SK-N-SH treated with all-trans-retinoic acid at 6 μM for 48 hours (cell line): Measurements from ENCODE around the gene MYOC.

Experiments used
- ATAC-seq: fragments of 200-7000 bp; cut with Tn5 transposase; 3 replicates; pipeline ENCODE4 v1.9.1; 2020; ENCODE audit warnings: mild to moderate bottlenecking, moderate library complexity
- ARNTL ChIP-seq: fragments of 450-650 bp; formaldehyde crosslinking; IDR thresholded peaks from 2 replicates; pipeline ENCODE4 v1.5.0; 2020; ENCODE audit warnings: low read depth, mild to moderate bottlenecking, moderate library complexity, borderline replicate concordance
- BACH2 ChIP-seq: fragments of 250-450 bp; sonication (Bioruptor Pico); IDR thresholded peaks from 2 replicates; pipeline ENCODE4 v1.9.0; 2021; ENCODE audit warnings: mild to moderate bottlenecking, borderline replicate concordance
- CREB5 ChIP-seq: fragments of 250-450 bp; sonication (Bioruptor Pico); IDR thresholded peaks from 2 replicates; pipeline ENCODE4 v1.5.1; 2020; ENCODE audit warnings: low read depth, mild to moderate bottlenecking, moderate library complexity
- CSDC2 ChIP-seq: fragments of 250-450 bp; sonication (Bioruptor Pico); IDR thresholded peaks from 2 replicates; pipeline ENCODE4 v1.5.0; 2020; ENCODE audit warnings: mild to moderate bottlenecking, moderate library complexity
- ESRRG ChIP-seq: fragments of 250-450 bp; sonication (Bioruptor Pico); IDR thresholded peaks from 2 replicates; pipeline ENCODE4 v1.6.1; 2021; ENCODE audit warnings: mild to moderate bottlenecking
- GLIS3 ChIP-seq: fragments of 250-450 bp; sonication (Bioruptor Pico); IDR thresholded peaks from 2 replicates; pipeline ENCODE4 v1.5.0; 2020; ENCODE audit warnings: mild to moderate bottlenecking, moderate library complexity
- ISL1 ChIP-seq: fragments of 250-450 bp; sonication (Bioruptor Pico); IDR thresholded peaks from 2 replicates; pipeline ENCODE4 v2.1.2; 2022; ENCODE audit warnings: mild to moderate bottlenecking, moderate library complexity
- POU6F1 ChIP-seq: fragments of 250-450 bp; sonication (Bioruptor Pico); IDR thresholded peaks from 2 replicates; pipeline ENCODE4 v1.8.0; 2021; ENCODE audit warnings: low read depth, mild to moderate bottlenecking, moderate library complexity, borderline replicate concordance
- PPARA ChIP-seq: fragments of 250-450 bp; sonication (Bioruptor Pico); IDR thresholded peaks from 2 replicates; pipeline ENCODE4 v1.5.0; 2020; ENCODE audit warnings: mild to moderate bottlenecking, borderline replicate concordance
- RARB ChIP-seq: fragments of 250-450 bp; sonication (Bioruptor Pico); IDR thresholded peaks from 2 replicates; pipeline ENCODE4 v1.8.0; 2021; ENCODE audit warnings: mild to moderate bottlenecking, moderate library complexity
- SNAI2 ChIP-seq: fragments of 250-450 bp; sonication (Bioruptor Pico); IDR thresholded peaks from 2 replicates; pipeline ENCODE4 v1.5.0; 2020; ENCODE audit warnings: mild to moderate bottlenecking, moderate library complexity
- TCF4 ChIP-seq: fragments of 250-450 bp; sonication (Bioruptor Pico); IDR thresholded peaks from 2 replicates; pipeline ENCODE4 v1.8.0; 2021; ENCODE audit warnings: mild to moderate bottlenecking, moderate library complexity, borderline replicate concordance
- TOX ChIP-seq: fragments of 250-450 bp; sonication (Bioruptor Pico); IDR thresholded peaks from 2 replicates; pipeline ENCODE4 v1.8.0; 2021; ENCODE audit warnings: mild to moderate bottlenecking, moderate library complexity, borderline replicate concordance
- TSHZ2 ChIP-seq: fragments of 250-450 bp; sonication (Bioruptor Pico); IDR thresholded peaks from 2 replicates; pipeline ENCODE4 v1.5.0; 2020; ENCODE audit warnings: mild to moderate bottlenecking, moderate library complexity
- ZC3H10 ChIP-seq: fragments of 250-450 bp; sonication (Bioruptor Pico); IDR thresholded peaks from 2 replicates; pipeline ENCODE4 v1.5.1; 2021; ENCODE audit warnings: mild to moderate bottlenecking, moderate library complexity
- ZFP3 ChIP-seq: fragments of 250-450 bp; sonication (Bioruptor Pico); IDR thresholded peaks from 2 replicates; pipeline ENCODE4 v1.5.0; 2020; ENCODE audit warnings: mild to moderate bottlenecking, moderate library complexity
- ZFP30 ChIP-seq: fragments of 450-650 bp; formaldehyde crosslinking; IDR thresholded peaks from 2 replicates; pipeline ENCODE4 v1.5.0; 2022; ENCODE audit warnings: mild to moderate bottlenecking, moderate library complexity
- ZNF565 ChIP-seq: fragments of 450-650 bp; formaldehyde crosslinking; conservative IDR thresholded peaks from 2 replicates; pipeline ENCODE4 v1.5.0; 2020; ENCODE audit warnings: low read depth, mild to moderate bottlenecking, moderate library complexity
- ZNF8 ChIP-seq: fragments of 450-650 bp; formaldehyde crosslinking; IDR thresholded peaks from 2 replicates; pipeline ENCODE4 v1.5.0; 2020; ENCODE audit warnings: mild to moderate bottlenecking, moderate library complexity
- TF ChIP-seq, protein P1 (sequence below): fragments of 250-450 bp; sonication (Bioruptor Pico); IDR thresholded peaks from 2 replicates; pipeline ENCODE4 v1.5.1; 2021; ENCODE audit warnings: mild to moderate bottlenecking, moderate library complexity
- TF ChIP-seq, protein P2 (sequence below): fragments of 250-450 bp; sonication (Bioruptor Pico); IDR thresholded peaks from 2 replicates; pipeline ENCODE4 v1.8.0; 2020; ENCODE audit warnings: mild to moderate bottlenecking, moderate library complexity, borderline replicate concordance

MYOC gene

GRCh38 chr1:171590022-171590421 is 62.5 kb downstream of the MYOC start:
- ATAC-seq: peak; percentile 51; the same call in 2 of the 3 replicates
- TF ChIP-seq POU6F1: no peak
- TF ChIP-seq ZNF8 (CRISPR knock-in tag): no peak
- no peak for TF ChIP-seq CREB5 (CRISPR knock-in tag)
- TF ChIP-seq GLIS3 (CRISPR knock-in tag): no peak
- no peak for TF ChIP-seq TOX (CRISPR knock-in tag)
- TF ChIP-seq, protein P1, sequence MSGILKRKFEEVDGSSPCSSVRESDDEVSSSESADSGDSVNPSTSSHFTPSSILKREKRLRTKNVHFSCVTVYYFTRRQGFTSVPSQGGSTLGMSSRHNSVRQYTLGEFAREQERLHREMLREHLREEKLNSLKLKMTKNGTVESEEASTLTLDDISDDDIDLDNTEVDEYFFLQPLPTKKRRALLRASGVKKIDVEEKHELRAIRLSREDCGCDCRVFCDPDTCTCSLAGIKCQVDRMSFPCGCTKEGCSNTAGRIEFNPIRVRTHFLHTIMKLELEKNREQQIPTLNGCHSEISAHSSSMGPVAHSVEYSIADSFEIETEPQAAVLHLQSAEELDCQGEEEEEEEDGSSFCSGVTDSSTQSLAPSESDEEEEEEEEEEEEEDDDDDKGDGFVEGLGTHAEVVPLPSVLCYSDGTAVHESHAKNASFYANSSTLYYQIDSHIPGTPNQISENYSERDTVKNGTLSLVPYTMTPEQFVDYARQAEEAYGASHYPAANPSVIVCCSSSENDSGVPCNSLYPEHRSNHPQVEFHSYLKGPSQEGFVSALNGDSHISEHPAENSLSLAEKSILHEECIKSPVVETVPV (CRISPR knock-in tag): no peak
- TF ChIP-seq, protein P2, sequence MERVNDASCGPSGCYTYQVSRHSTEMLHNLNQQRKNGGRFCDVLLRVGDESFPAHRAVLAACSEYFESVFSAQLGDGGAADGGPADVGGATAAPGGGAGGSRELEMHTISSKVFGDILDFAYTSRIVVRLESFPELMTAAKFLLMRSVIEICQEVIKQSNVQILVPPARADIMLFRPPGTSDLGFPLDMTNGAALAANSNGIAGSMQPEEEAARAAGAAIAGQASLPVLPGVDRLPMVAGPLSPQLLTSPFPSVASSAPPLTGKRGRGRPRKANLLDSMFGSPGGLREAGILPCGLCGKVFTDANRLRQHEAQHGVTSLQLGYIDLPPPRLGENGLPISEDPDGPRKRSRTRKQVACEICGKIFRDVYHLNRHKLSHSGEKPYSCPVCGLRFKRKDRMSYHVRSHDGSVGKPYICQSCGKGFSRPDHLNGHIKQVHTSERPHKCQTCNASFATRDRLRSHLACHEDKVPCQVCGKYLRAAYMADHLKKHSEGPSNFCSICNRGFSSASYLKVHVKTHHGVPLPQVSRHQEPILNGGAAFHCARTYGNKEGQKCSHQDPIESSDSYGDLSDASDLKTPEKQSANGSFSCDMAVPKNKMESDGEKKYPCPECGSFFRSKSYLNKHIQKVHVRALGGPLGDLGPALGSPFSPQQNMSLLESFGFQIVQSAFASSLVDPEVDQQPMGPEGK: no peak
- no peak for TF ChIP-seq ZFP30 (CRISPR knock-in tag)
- TF ChIP-seq ESRRG (CRISPR knock-in tag): no peak
- no peak for TF ChIP-seq CSDC2
- TF ChIP-seq BACH2 (CRISPR knock-in tag): no peak
- no peak for TF ChIP-seq ISL1 (CRISPR knock-in tag)
- TF ChIP-seq ARNTL: no peak
- TF ChIP-seq TCF4 (CRISPR knock-in tag): no peak

GRCh38 chr1:171588230-171588629 is 64.3 kb downstream of the MYOC start:
- ATAC-seq: no peak
- TF ChIP-seq TSHZ2 (CRISPR knock-in tag) (no peak), SNAI2 (CRISPR knock-in tag) (no peak), ZC3H10 (CRISPR knock-in tag) (no peak), TCF4 (CRISPR knock-in tag) (no peak), ZFP3 (no peak), ZNF8 (CRISPR knock-in tag) (no peak), BACH2 (CRISPR knock-in tag) (no peak)
- TF ChIP-seq, all 23 proteins: peak for 0

- no peak for ATAC-seq
- TF ChIP-seq POU6F1: no peak
- no peak for TF ChIP-seq RARB (CRISPR knock-in tag)
- no peak for TF ChIP-seq ARNTL
- TF ChIP-seq, protein P1 (CRISPR knock-in tag): no peak
- TF ChIP-seq SNAI2 (CRISPR knock-in tag): no peak
- no peak for TF ChIP-seq ISL1 (CRISPR knock-in tag)
- no peak for TF ChIP-seq ZFP3
- TF ChIP-seq BACH2 (CRISPR knock-in tag): no peak
- TF ChIP-seq CSDC2: no peak
- TF ChIP-seq PPARA: no peak
- no peak for TF ChIP-seq TOX (CRISPR knock-in tag)
- TF ChIP-seq ESRRG (CRISPR knock-in tag): no peak
- no peak for TF ChIP-seq ZFP30 (CRISPR knock-in tag)
- TF ChIP-seq CREB5 (CRISPR knock-in tag): no peak
- TF ChIP-seq GLIS3 (CRISPR knock-in tag): no peak
- TF ChIP-seq ZNF565: no peak
- no peak for TF ChIP-seq TCF4 (CRISPR knock-in tag)
Measured at GRCh38 chr1:171585715-171586114, 66.8 kb downstream of the MYOC start.
